ENCODE measurements around the gene SLC1A2.

SLC1A2 gene

GRCh38 chr11:35330156-35330889, 89.0 kb downstream of the SLC1A2 start:
- no peak for DNase-seq (ENCODE audit: low read depth in 1 of 2, low spot score in 1 of 2)

- DNase-seq (ENCODE audit: low read depth in 1 of 2, low spot score in 1 of 2), result no peak
Observed at GRCh38 chr11:35327829-35328228, 91.5 kb downstream of the SLC1A2 start.

- DNase-seq (ENCODE audit: low read depth in 1 of 2, low spot score in 1 of 2), result no peak
Observed at GRCh38 chr11:35326266-35326879, 93.0 kb downstream of the SLC1A2 start.

- no peak for DNase-seq (ENCODE audit: low read depth in 1 of 2, low spot score in 1 of 2)
Observed at GRCh38 chr11:35324981-35325380, 94.4 kb downstream of the SLC1A2 start.

- DNase-seq (ENCODE audit: low read depth in 1 of 2, low spot score in 1 of 2), result no peak
Observed at GRCh38 chr11:35324183-35324886, 95.0 kb downstream of the SLC1A2 start.

GRCh38 chr11:35323076-35323868, 96.1 kb downstream of the SLC1A2 start:
- DNase-seq (ENCODE audit: low read depth in 1 of 2, low spot score in 1 of 2), result no peak

- no peak for DNase-seq (ENCODE audit: low read depth in 1 of 2, low spot score in 1 of 2)
Observed at GRCh38 chr11:35322318-35322979, 96.9 kb downstream of the SLC1A2 start.

- no peak for DNase-seq (ENCODE audit: low read depth in 1 of 2, low spot score in 1 of 2)
Observed at GRCh38 chr11:35321532-35322317, 97.6 kb downstream of the SLC1A2 start.

GRCh38 chr11:35321111-35321510, 98.2 kb downstream of the SLC1A2 start:
- DNase-seq (ENCODE audit: low read depth in 1 of 2, low spot score in 1 of 2), result no peak

- DNase-seq (ENCODE audit: low read depth in 1 of 2, low spot score in 1 of 2), result no peak
Observed at GRCh38 chr11:35318977-35319925, 100.1 kb downstream of the SLC1A2 start.

GRCh38 chr11:35318309-35318708, 101.0 kb downstream of the SLC1A2 start:
- DNase-seq (ENCODE audit: low read depth in 1 of 2, low spot score in 1 of 2), result no peak

GRCh38 chr11:35317253-35317652, 102.1 kb downstream of the SLC1A2 start:
- no peak for DNase-seq (ENCODE audit: low read depth in 1 of 2, low spot score in 1 of 2)

- no peak for DNase-seq (ENCODE audit: low read depth in 1 of 2, low spot score in 1 of 2)
Observed at GRCh38 chr11:35316161-35316560, 103.2 kb downstream of the SLC1A2 start.

GRCh38 chr11:35313760-35314153, 105.6 kb downstream of the SLC1A2 start:
- DNase-seq (ENCODE audit: low read depth in 1 of 2, low spot score in 1 of 2), result no peak

GRCh38 chr11:35313066-35313759, 106.1 kb downstream of the SLC1A2 start:
- DNase-seq (ENCODE audit: low read depth in 1 of 2, low spot score in 1 of 2), result no peak

- DNase-seq (ENCODE audit: low read depth in 1 of 2, low spot score in 1 of 2), result no peak
Observed at GRCh38 chr11:35311331-35311730, 108.0 kb downstream of the SLC1A2 start.

- DNase-seq (ENCODE audit: low read depth in 1 of 2, low spot score in 1 of 2), result no peak
Observed at GRCh38 chr11:35308157-35308556, 111.2 kb downstream of the SLC1A2 start.

GRCh38 chr11:35307221-35307621, 112.1 kb downstream of the SLC1A2 start:
- no peak for DNase-seq (ENCODE audit: low read depth in 1 of 2, low spot score in 1 of 2)
